ENCODE results near the gene ATXN7.

ATXN7 gene

GRCh38 chr3:63864008-63864964 lies 619 bp downstream of the ATXN7 start:
- peak; percentile 63 for DNase-seq

- DNase-seq, result no peak
Observed at GRCh38 chr3:63864965-63865327, 1.3 kb downstream of the ATXN7 start.

- DNase-seq, result no peak
Observed at GRCh38 chr3:63867225-63867624, 3.6 kb downstream of the ATXN7 start.

- DNase-seq, result no peak
Observed at GRCh38 chr3:63869940-63870614, 6.4 kb downstream of the ATXN7 start.

- no peak for DNase-seq
Observed at GRCh38 chr3:63870615-63871005, 6.9 kb downstream of the ATXN7 start.

GRCh38 chr3:63872135-63872924 lies 8.7 kb downstream of the ATXN7 start:
- DNase-seq, result no peak

GRCh38 chr3:63874769-63875168 lies 11.1 kb downstream of the ATXN7 start:
- peak; percentile 29 for DNase-seq

GRCh38 chr3:63875510-63875909 lies 11.8 kb downstream of the ATXN7 start:
- no peak for DNase-seq

GRCh38 chr3:63876260-63876659 lies 12.6 kb downstream of the ATXN7 start:
- no peak for DNase-seq

GRCh38 chr3:63877737-63878393 lies 14.2 kb downstream of the ATXN7 start:
- DNase-seq, result no peak

GRCh38 chr3:63878394-63879060 lies 14.9 kb downstream of the ATXN7 start:
- no peak for DNase-seq

- DNase-seq, result no peak
Observed at GRCh38 chr3:63880653-63881052, 17.0 kb downstream of the ATXN7 start.

GRCh38 chr3:63886858-63887257 lies 23.2 kb downstream of the ATXN7 start:
- DNase-seq, result no peak

GRCh38 chr3:63891518-63891917 lies 27.9 kb downstream of the ATXN7 start:
- DNase-seq, result no peak

- no peak for DNase-seq
Observed at GRCh38 chr3:63892773-63893352, 29.2 kb downstream of the ATXN7 start.

GRCh38 chr3:63895422-63896189 lies 31.9 kb downstream of the ATXN7 start:
- no peak for DNase-seq

- no peak for DNase-seq
Observed at GRCh38 chr3:63896332-63897030, 32.8 kb downstream of the ATXN7 start.

GRCh38 chr3:63900010-63900409 lies 36.3 kb downstream of the ATXN7 start:
- DNase-seq, result no peak

GRCh38 chr3:63900459-63900858 lies 36.8 kb downstream of the ATXN7 start:
- DNase-seq, result peak; percentile 67
